Smooth muscle cell (in vitro differentiated cells): ENCODE measurements around the gene TDRD10. TPM values are rescaled to one million over a fixed set of nuclear protein-coding genes. Genes with fewer than 3 reads are reported as not detected.

Experiments
- DNase-seq: peaks from one replicate; lab custom pipeline; 2025; ENCODE audit not compliant: unreplicated experiment; lab: John Stamatoyannopoulos, UW
- H2AFZ ChIP-seq: fragments of 200-600 bp; sonication (generic); 2 replicates; pipeline ENCODE4 v1.6.0; 2016; ENCODE audit warnings: antibody characterized with exemption, low read depth, mild to moderate bottlenecking
- H3F3A ChIP-seq: fragments of 200-600 bp; sonication (generic); 2 replicates; pipeline ENCODE4 v1.6.0; 2017; ENCODE audit warnings: antibody characterized with exemption, low read depth
- H3K27ac ChIP-seq: fragments of 200-600 bp; sonication (generic); 2 replicates; pipeline ENCODE4 v1.5.1; 2016; ENCODE audit warnings: low read depth, mild to moderate bottlenecking
- H3K27me3 ChIP-seq: fragments of 200-600 bp; sonication (generic); 2 replicates; pipeline ENCODE4 v1.6.1; 2016; ENCODE audit warnings: low read depth, mild to moderate bottlenecking
- H3K36me3 ChIP-seq: fragments of 200-600 bp; sonication (generic); 2 replicates; pipeline ENCODE4 v1.5.1; 2016; ENCODE audit warnings: low read depth
- H3K4me1 ChIP-seq: fragments of 200-600 bp; sonication (generic); 2 replicates; pipeline ENCODE4 v1.5.1; 2016; ENCODE audit warnings: low read depth
- H3K4me2 ChIP-seq: fragments of 200-600 bp; sonication (generic); 2 replicates; pipeline ENCODE4 v1.6.0; 2016; ENCODE audit warnings: mild to moderate bottlenecking
- H3K4me3 ChIP-seq: fragments of 200-600 bp; sonication (generic); 2 replicates; pipeline ENCODE4 v1.5.1; 2016; ENCODE audit warnings: mild to moderate bottlenecking
- H3K79me2 ChIP-seq: fragments of 200-600 bp; sonication (generic); 2 replicates; pipeline ENCODE4 v1.6.0; 2016; ENCODE audit warnings: low read depth, mild to moderate bottlenecking
- H3K9ac ChIP-seq: fragments of 200-600 bp; sonication (generic); 2 replicates; pipeline ENCODE4 v1.6.0; 2016; ENCODE audit warnings: low read depth
- H3K9me3 ChIP-seq: fragments of 200-600 bp; sonication (generic); replicated peaks from 2 replicates; pipeline ENCODE4 v1.5.1; 2016; ENCODE audit warnings: low read depth
- H4K20me1 ChIP-seq: fragments of 200-600 bp; sonication (generic); 2 replicates; pipeline ENCODE4 v1.6.0; 2016; ENCODE audit warnings: low read depth
- CTCF ChIP-seq: fragments of 200-600 bp; sonication (generic); IDR thresholded peaks from 2 replicates; pipeline ENCODE4 v1.5.1; 2017; ENCODE audit warnings: borderline replicate concordance, mild to moderate bottlenecking, antibody characterized with exemption; ENCODE audit not compliant: insufficient read depth, poor library complexity, severe bottlenecking
- WGBS: methylation state at CpG from one replicate; pipeline ENCODE4 v1.1.7; 2016; ENCODE audit warnings: low lambda C conversion rate; 5-methylcytosine and 5-hydroxymethylcytosine counted together
- polyA plus RNA-seq: library from polyadenylated mRNA; unstranded; fragments of >200 nt; fragmentation: Nextera tagmentation; extraction: Ambion mirVana; gene quantifications from 2 replicates; pipeline ENCODE4 v1.2.1, GENCODE V29; 2016
- total RNA-seq: library from RNA; depleted of rRNA; stranded (reverse); fragments of >200 nt; gene quantifications from 2 replicates; pipeline ENCODE4 v1.2.3, GENCODE V29; 2014

The TDRD10 gene
- total and polyA plus RNA-seq, 2 experiments from 2014 or later = 0.11 to 0.13 TPM

DNA sequence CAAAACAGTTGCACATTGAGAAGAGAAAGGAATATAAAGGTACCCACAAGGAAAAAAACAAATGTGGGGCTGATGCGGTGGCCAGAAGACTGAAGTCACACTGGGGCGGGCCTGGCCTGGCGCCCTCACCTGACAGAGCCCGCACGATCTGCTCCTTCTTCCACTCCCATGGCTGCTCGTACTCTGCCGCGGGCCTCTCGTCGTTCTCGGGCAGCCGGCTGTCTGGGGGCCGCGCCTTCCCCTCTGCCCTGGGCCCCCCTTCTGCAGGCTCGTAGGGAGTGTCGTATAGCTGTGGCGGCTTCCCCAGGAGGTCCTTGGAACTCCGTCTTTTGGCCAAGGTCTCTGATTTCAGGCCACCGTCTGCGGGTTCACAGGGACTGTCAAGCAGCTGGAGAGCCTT lies 13.1 kb upstream of the TDRD10 start:
- Histone ChIP-seq H3K9me3 (no peaks in the 10 kb centered on the region), H3K4me3 (no peak overlapping the region), H3K4me1 (peaks cover 7% of the 10 kb centered on the region), H3F3A (no peaks in the 10 kb centered on the region), H3K36me3 (no peaks in the 10 kb centered on the region), H2AFZ (no peak overlapping the region), H3K79me2 (no peaks in the 10 kb centered on the region), H3K4me2 (no peak overlapping the region), H3K27ac (no peak overlapping the region), H4K20me1 (no peaks in the 10 kb centered on the region), H3K27me3 (peaks cover 3% of the 10 kb centered on the region), H3K9ac (no peak overlapping the region)
- no peak for TF ChIP-seq CTCF
- no peak for DNase-seq
- WGBS = 91% methylated on average over 20 of the region's 20 CpGs

DNA sequence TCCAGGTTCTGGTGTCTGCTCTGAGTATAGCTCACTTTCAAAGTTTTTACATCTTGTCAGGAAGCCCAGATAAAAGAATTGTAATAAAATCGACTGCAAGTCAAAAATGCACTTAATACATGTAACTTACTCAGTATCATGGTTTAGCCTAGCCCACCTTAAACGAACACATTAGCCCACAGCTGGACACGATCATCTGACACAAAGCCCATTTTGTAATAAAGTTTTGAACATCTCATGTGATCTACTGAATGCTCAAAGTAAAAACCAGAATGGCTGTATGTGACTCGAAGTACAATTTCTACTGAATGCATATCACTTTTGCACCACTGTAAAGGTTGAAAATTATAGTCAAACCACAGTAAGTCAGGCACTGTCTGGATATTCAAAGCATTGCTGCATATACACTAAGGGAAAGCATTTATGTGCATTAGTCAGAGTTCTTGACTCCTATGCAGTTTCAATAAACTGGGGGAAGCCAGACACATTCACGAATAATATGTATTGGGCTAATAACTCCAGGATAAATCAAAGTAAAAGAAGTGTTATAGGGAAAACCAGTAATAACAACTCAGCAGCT lies 12.2 kb upstream of the TDRD10 start:
- DNase-seq = no peak
- Histone ChIP-seq H3K4me1 (peaks cover 7% of the 10 kb centered on the region), H3K9ac (no peak overlapping the region), H3K27ac (no peak overlapping the region), H3K4me2 (no peak overlapping the region), H3K27me3 (peaks cover 3% of the 10 kb centered on the region), H3F3A (no peaks in the 10 kb centered on the region), H4K20me1 (no peaks in the 10 kb centered on the region), H3K4me3 (no peak overlapping the region), H3K36me3 (no peaks in the 10 kb centered on the region), H3K79me2 (no peaks in the 10 kb centered on the region), H3K9me3 (no peaks in the 10 kb centered on the region), H2AFZ (no peak overlapping the region)
- WGBS = 84% methylated on average over 5 of the region's 5 CpGs
- TF ChIP-seq CTCF = no peak

- Histone ChIP-seq H4K20me1 (no peaks in the 10 kb centered on the region), H3K4me3 (no peak overlapping the region), H3K79me2 (no peaks in the 10 kb centered on the region), H3K9ac (no peak overlapping the region), H3K4me2 (no peak overlapping the region), H3K27me3 (peaks cover 3% of the 10 kb centered on the region), H3K9me3 (no peaks in the 10 kb centered on the region), H3K36me3 (no peaks in the 10 kb centered on the region), H3K4me1 (peaks cover 7% of the 10 kb centered on the region), H2AFZ (no peak overlapping the region), H3K27ac (no peak overlapping the region), H3F3A (no peaks in the 10 kb centered on the region)
- WGBS = 96% methylated on average over 1 of the region's 1 CpG
- TF ChIP-seq CTCF = no peak
- no peak for DNase-seq
Observed at GRCh38 chr1:154490317-154490716, 11.7 kb upstream of the TDRD10 start.

DNA sequence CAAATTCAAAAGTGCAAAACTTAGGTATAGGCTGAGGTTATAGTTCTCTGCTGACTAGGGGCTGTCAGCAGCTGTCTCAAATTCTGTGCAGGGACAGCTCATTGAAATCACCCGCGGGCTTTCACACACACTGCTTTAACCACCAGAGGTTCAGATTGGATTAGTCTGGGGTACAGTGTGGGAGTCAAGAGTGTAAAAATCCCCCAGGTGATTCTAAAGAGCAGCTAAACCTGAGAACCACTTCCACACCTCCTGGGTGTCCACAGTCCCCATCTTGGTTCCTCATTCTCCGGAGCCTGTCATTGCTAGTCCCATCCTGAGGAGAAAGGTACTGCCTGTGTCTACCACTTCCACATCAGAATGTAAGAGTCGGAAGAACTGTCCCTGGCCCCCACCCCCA lies 9.9 kb upstream of the TDRD10 start:
- H4K20me1 ChIP-seq = no peaks in the 10 kb centered on the region
- DNase-seq = no peak
- no peak overlapping the region for H3K9ac ChIP-seq
- H3F3A ChIP-seq = peaks cover 5% of the 10 kb centered on the region
- no peak overlapping the region for H2AFZ ChIP-seq
- H3K4me3 ChIP-seq = no peak overlapping the region
- H3K79me2 ChIP-seq = no peaks in the 10 kb centered on the region
- peaks cover 10% of the 10 kb centered on the region for H3K4me1 ChIP-seq
- H3K27me3 ChIP-seq = peaks cover 3% of the 10 kb centered on the region
- no peaks in the 10 kb centered on the region for H3K9me3 ChIP-seq
- WGBS = 90% methylated on average over 4 of the region's 4 CpGs
- TF ChIP-seq CTCF = no peak
- no peaks in the 10 kb centered on the region for H3K36me3 ChIP-seq
- H3K27ac ChIP-seq = no peak overlapping the region
- no peak overlapping the region for H3K4me2 ChIP-seq
